ENCODE results near the gene DSEL.
A peak's percentile ranks its signal among the peaks of the same experiment; 100 is the strongest.

Gene DSEL

DNA sequence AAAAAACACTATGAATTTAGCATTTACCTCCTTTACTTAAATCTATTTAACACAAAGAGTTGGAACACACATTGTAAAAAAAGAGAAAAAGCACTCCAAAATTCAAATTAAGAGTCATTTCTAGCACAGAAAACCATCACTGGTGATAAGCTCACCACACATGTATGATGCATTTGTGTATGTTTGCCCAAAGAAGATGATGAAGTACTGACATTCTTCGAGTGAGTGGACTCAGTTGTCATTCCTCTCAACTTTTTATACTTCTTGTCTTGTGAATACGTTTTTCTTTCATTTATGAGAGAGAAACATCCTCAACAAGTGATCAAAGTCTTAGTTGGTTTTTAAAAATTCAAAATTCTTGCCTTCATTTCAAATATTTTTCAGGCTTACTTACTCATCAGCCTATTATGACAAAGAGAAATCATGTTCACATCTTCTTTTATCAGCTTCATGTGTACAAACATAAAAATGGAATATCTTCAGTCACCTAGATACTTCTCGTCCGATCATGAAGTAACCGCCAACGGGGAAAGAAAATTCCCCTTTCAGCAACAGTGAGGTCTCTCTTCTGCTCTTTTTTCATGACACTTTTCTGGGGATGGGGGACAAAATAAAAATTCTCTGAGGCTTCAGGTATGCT, 1.5 kb downstream of the DSEL start:
- H3K4me1 Mint-ChIP-seq, result peaks cover 10 to 18% of the 10 kb centered on the region in 2 donors
- no peaks in the 10 kb centered on the region for H3K36me3 Mint-ChIP-seq
- no peak overlapping the region for H3K27ac Mint-ChIP-seq
- DNase-seq (no peak), ATAC-seq (replicated peaks) (no peak)
- H3K9me3 Mint-ChIP-seq, result no peaks in the 10 kb centered on the region
- H3K4me3 Mint-ChIP-seq, result peak overlapping the region in 1 of 2 donors; percentile 48
- H3K27me3 Mint-ChIP-seq, result peaks cover 17 to 24% of the 10 kb centered on the region in 2 donors

DNA sequence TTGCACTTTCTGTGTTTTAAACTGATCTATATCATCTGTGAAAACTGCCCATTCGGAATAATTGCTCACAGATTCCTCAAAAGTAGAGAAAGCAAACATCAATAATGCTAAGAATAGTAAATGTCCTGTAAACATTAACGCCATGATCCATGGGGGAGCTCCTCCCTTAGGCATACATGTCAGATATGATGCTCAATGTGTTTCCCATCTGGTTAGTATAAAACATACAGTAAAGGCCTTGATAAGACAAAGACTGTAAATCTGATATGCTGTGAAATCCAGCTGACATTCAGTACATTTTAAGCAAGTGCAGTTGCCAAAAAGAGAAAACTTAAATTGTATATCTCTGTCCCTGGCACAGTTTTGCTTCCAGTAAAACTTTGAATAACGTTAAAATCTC, 2.1 kb downstream of the DSEL start:
- ATAC-seq (replicated peaks) (no peak), DNase-seq (no peak)
- Mint-ChIP-seq H3K4me3 (no peak overlapping the region), H3K27ac (no peak overlapping the region), H3K27me3 (peaks cover 17 to 24% of the 10 kb centered on the region in 2 donors), H3K9me3 (no peaks in the 10 kb centered on the region), H3K36me3 (no peaks in the 10 kb centered on the region), H3K4me1 (peaks cover 10 to 18% of the 10 kb centered on the region in 2 donors)

DNA sequence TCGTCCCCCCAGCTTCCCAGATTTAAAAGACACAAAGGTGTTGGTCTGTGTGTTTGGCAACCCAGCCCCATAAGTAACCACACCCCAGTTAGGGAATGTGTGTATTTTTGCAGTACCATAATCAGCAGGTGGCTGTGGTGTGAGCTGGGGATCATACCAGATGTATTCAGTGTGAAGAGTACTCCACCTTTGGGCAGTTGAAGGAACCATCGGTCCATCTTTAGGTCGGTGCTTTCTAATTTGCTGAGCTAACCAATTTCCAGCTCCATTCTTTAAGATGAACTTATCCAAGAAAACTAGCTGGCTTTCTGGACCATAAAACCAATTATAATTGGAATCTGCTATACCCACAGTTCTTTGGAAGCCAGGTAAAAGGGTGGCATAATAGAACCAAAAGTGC, 3.2 kb downstream of the DSEL start:
- ATAC-seq (replicated peaks) (no peak), DNase-seq (no peak)
- Mint-ChIP-seq H3K36me3 (no peaks in the 10 kb centered on the region), H3K4me1 (peaks cover 10 to 18% of the 10 kb centered on the region in 2 donors), H3K4me3 (no peak overlapping the region), H3K27me3 (peaks cover 16 to 17% of the 10 kb centered on the region in 2 donors), H3K9me3 (no peaks in the 10 kb centered on the region), H3K27ac (no peak overlapping the region)

DNA sequence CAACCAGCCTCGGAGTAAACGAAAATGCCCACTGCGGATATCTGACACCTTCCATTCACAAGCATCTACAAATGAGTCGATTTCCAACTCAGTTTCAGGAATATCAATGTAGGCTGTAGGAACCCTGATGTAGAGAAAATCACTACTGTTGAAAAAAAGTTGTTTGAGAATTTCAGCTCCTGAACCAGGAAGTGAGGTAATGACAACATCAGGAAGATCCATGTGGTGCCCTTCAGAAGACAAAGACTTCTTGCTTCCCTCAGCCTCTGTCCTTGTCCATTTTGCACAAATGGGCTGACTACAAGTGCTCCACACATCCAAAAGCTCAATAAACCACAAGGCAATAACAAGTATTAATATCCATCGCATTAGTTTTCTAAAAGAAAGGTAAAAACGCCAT, 4.7 kb downstream of the DSEL start:
- Mint-ChIP-seq H3K36me3 (no peaks in the 10 kb centered on the region), H3K4me1 (peaks cover under 1 to 11% of the 10 kb centered on the region in 2 donors), H3K27ac (no peak overlapping the region), H3K27me3 (peaks cover 10% of the 10 kb centered on the region in 2 donors), H3K4me3 (no peak overlapping the region), H3K9me3 (no peaks in the 10 kb centered on the region)
- no peak for DNase-seq
- ATAC-seq (replicated peaks), result no peak

DNA sequence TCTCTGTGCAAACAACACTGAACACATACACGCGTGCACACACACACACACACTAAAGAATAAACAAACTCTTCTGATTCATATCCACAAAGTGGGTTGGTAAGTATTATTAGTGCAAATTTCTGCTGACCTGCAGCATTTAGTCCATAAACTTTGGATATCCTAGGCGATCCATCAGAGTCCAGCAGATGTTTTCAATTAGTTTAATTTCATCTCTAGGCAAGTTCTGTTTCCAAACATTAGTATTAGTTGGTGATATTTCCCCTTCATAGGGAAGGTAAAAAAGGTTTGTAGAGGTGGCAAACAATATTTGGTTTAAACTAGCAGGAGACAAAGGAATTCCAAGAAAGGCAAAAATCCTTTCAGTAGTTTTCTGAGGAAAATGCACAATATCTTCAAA, 5.7 kb downstream of the DSEL start:
- Mint-ChIP-seq H3K27ac (no peak overlapping the region), H3K9me3 (no peaks in the 10 kb centered on the region), H3K27me3 (peaks cover 8 to 11% of the 10 kb centered on the region in 2 donors), H3K4me3 (no peak overlapping the region), H3K4me1 (peaks cover 0 to 4% of the 10 kb centered on the region in 2 donors), H3K36me3 (no peaks in the 10 kb centered on the region)
- ATAC-seq (replicated peaks) (no peak), DNase-seq (no peak)

DNA sequence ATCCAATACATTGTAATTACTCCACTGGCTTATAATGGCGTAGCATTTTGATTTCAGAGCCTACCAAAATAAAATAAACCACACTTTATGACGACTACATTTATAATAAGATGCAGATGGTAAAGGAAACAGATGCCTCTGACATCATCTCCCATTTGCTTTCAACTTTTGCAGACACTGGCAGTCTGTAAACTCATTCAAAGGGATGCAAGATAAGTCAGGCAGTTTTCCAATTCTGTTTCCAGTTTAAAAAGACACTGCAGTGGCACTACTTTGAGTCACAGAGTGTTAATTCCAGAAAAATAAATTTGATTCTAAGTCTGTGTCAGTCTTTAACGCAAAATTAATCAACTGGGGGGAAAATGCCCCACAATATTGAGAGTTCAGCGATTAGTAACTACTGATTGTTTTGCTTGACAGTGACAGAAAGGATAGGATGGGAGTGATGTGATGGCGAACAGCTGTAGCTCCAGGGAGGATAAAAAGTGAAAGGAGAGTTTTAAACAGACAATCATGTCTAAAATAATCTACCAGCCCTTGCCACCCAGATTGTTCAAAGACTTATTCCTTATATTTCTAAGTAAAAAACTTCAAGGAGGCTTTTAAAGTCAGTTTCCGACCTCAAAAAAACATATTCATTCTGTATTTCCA, 6.7 kb downstream of the DSEL start:
- H3K36me3 Mint-ChIP-seq, result no peaks in the 10 kb centered on the region
- ATAC-seq (replicated peaks) (no peak), DNase-seq (no peak)
- H3K27me3 Mint-ChIP-seq, result peaks cover 0 to 4% of the 10 kb centered on the region in 2 donors
- no peak overlapping the region for H3K27ac Mint-ChIP-seq
- no peaks in the 10 kb centered on the region for H3K9me3 Mint-ChIP-seq
- no peaks in the 10 kb centered on the region for H3K4me1 Mint-ChIP-seq
- no peak overlapping the region for H3K4me3 Mint-ChIP-seq

DNA sequence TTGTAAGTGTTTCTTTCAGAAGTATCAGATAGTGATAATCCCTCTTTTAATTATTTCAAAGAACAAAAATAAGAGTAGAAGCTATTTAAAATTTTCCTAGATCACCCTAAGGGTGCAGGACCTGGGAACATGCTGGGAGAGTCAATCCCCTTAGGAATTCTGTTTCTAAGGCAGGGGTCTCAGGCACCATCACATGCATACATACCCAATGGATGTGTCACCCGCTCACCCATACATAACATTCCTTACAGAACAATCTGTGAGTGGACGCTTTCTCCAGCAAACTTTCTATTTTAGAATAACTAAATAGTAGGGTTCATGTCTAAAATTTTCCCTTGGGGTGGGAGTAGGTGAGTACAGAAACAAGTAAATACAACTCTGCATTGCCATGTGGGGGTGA, 8.4 kb downstream of the DSEL start:
- no peak for ATAC-seq (replicated peaks)
- no peak for DNase-seq
- H3K9me3 Mint-ChIP-seq, result no peaks in the 10 kb centered on the region
- no peaks in the 10 kb centered on the region for H3K4me1 Mint-ChIP-seq
- peaks cover 0 to 4% of the 10 kb centered on the region in 2 donors for H3K27me3 Mint-ChIP-seq
- no peaks in the 10 kb centered on the region for H3K36me3 Mint-ChIP-seq
- no peak overlapping the region for H3K4me3 Mint-ChIP-seq
- H3K27ac Mint-ChIP-seq, result no peak overlapping the region

DNA sequence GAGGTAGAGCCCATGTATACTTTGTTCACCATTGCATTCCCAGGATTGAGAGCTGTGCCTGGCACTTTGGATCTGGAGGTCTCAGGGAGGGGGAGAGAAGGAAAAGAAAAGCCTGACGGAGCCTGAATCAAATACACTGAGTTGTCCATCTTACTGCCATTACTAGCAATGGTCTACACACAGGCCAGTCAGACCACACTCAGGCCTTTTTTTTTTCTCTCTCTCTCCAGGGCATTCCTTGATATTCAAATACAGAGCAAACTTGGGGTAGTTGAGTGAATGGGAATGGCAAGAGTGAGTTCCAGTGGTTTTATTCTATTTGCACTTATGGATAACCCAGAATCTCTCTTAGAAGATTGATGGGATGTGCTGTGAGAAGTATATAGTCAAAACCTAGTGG, 11.8 kb downstream of the DSEL start:
- ATAC-seq (replicated peaks), result no peak
- DNase-seq, result no peak
- Mint-ChIP-seq H3K4me1 (no peaks in the 10 kb centered on the region), H3K9me3 (no peaks in the 10 kb centered on the region), H3K36me3 (no peaks in the 10 kb centered on the region), H3K27me3 (peaks cover 5 to 7% of the 10 kb centered on the region in 2 donors), H3K27ac (no peak overlapping the region), H3K4me3 (no peak overlapping the region)

DNA sequence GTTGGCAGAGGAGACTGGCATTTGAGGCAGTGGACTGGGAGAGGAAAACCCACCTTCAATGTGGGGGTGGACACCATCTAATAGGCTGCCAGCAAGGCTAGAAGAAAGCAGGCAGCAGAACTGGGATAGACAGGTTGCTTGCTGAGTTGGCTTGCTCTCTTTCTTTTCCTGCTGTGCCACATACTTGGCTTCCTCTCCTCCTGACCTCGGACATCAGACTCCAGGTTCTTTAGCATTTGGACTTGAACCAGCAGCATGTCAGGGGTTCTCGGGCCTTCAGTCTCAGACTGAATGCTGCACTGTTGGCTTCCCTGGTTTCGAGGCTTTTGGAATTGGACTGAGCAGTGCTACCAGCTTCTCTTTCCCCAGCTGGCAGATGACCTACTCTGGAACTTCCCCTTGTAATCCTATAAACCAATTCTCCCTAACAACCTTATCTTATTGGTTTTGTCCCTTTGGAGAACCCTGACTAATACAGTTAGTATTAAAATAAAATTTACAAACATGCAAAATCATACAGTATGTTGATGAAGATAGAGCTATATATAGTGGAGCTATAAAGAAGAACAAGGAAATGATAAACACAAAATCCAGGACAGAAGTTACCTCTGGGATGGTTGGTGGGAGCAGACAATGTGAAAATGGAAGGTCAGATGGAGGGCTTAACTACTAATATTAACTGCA, 15.9 kb downstream of the DSEL start:
- Mint-ChIP-seq H3K9me3 (peaks cover 3 to 4% of the 10 kb centered on the region in 2 donors), H3K36me3 (no peaks in the 10 kb centered on the region), H3K27me3 (peaks cover 4 to 10% of the 10 kb centered on the region in 2 donors), H3K4me3 (no peak overlapping the region), H3K4me1 (no peaks in the 10 kb centered on the region), H3K27ac (no peak overlapping the region)
- DNase-seq, result no peak
- no peak for ATAC-seq (replicated peaks)

DNA sequence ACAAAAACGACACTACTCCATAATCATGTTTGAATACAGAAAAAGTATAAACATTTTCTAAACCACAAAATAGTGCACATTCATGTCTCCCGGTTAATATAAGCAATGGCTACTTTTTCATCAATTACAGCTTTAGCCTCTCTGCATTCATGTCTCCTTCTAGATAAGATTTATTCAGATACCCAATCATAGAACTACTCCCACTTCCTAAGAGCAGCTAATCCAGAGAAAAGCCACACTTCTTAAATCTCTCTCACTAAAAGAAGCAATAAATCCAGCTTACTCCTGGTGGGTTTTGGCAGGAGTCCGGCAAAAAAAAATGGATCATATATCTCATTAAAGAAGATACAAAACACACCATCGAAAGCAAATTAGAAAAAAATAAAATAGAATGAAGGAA, 20.1 kb downstream of the DSEL start:
- Mint-ChIP-seq H3K27ac (no peak overlapping the region), H3K36me3 (no peaks in the 10 kb centered on the region), H3K9me3 (peaks cover 3 to 4% of the 10 kb centered on the region in 2 donors), H3K4me1 (no peaks in the 10 kb centered on the region), H3K27me3 (peaks cover 8 to 10% of the 10 kb centered on the region in 2 donors), H3K4me3 (no peak overlapping the region)
- ATAC-seq (replicated peaks), result no peak
- DNase-seq, result no peak

DNA sequence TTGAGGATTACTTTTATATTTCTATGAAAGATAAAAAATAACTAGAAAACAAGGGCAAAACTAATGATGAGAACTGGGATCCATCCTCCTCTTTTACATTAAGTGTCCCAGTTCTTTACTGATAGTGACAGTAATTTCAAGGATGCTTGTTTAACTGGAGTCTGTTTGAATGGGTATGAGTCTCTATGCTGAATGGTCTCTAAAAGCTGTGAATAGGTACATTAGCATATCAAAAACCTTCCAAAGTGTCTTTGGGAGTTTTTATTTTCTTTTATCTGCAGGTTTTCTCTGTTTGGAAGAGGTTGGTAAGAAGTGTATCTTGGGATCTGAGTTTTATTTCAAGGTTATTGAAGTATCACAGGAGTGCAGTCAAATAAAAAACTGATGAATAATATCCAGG, 30.0 kb downstream of the DSEL start:
- no peak for DNase-seq
- Mint-ChIP-seq H3K27ac (no peak overlapping the region), H3K36me3 (no peaks in the 10 kb centered on the region), H3K27me3 (peaks cover 8 to 11% of the 10 kb centered on the region in 2 donors), H3K9me3 (no peaks in the 10 kb centered on the region), H3K4me3 (no peak overlapping the region), H3K4me1 (no peaks in the 10 kb centered on the region)
- no peak for ATAC-seq (replicated peaks)

DNA sequence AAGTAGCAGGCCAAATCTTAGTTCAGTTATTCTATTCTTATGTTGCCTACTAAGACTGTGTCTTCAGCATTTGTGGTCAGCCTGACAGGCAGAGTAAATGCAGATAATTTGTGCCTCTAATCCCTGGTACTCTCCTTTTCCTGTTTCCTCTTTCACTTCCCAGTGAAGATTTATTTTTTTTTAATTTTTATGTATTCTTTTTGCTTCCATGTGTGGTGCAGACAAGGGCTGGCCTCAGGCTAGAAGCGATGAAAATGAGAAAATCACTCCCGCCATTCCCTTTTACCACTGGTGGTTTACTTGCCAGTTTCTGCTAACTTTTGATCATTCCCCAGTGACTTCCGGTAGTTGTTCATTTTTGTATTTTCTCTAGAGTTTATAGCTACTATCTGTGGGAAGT, 30.9 kb downstream of the DSEL start:
- ATAC-seq (replicated peaks), result no peak
- Mint-ChIP-seq H3K27me3 (peaks cover 8 to 11% of the 10 kb centered on the region in 2 donors), H3K27ac (no peak overlapping the region), H3K4me1 (no peaks in the 10 kb centered on the region), H3K36me3 (no peaks in the 10 kb centered on the region), H3K4me3 (no peak overlapping the region), H3K9me3 (no peaks in the 10 kb centered on the region)
- DNase-seq, result no peak

DNA sequence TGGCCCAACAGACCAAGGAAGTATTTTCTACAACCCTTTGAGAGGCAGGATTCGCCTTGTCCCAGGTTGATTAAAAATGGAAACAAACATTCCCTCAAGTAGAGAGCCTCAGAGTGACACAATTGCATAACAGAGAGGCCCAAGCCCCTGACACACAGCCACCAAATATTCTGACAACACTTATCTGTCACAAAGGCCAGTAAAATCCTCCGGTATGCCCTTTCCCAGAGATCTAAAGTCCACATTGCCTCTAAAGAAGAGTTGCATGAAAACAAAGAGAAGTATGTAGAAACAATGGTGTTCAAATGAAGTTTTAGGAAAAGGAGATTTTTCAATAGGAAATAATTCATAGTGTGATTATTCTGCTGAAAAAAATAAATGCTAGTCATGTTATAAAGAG, 32.1 kb downstream of the DSEL start:
- Mint-ChIP-seq H3K27me3 (peaks cover 8 to 11% of the 10 kb centered on the region in 2 donors), H3K36me3 (no peaks in the 10 kb centered on the region), H3K4me1 (no peaks in the 10 kb centered on the region), H3K9me3 (no peaks in the 10 kb centered on the region), H3K27ac (no peak overlapping the region), H3K4me3 (no peak overlapping the region)
- ATAC-seq (replicated peaks) (no peak), DNase-seq (no peak)

DNA sequence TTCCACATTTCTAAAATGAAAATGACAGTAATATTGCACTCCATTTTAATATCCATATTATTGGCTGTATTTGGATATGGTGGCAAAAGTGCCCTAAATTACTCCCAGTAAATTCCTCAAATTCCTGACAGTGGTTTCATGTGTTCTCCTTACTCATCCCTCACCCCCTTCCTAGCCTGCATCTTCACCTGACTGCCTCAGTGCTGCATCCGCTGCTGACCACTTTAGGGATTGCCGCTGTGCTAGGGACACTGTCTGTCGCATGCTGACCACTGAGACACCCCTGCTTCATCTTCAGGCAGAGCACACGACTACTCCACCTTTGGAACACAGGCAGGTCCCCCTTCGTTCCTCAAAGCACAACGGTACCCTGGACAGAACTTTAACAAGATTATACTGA, 32.6 kb downstream of the DSEL start:
- DNase-seq, result no peak
- Mint-ChIP-seq H3K27ac (no peak overlapping the region), H3K4me3 (no peak overlapping the region)

DNA sequence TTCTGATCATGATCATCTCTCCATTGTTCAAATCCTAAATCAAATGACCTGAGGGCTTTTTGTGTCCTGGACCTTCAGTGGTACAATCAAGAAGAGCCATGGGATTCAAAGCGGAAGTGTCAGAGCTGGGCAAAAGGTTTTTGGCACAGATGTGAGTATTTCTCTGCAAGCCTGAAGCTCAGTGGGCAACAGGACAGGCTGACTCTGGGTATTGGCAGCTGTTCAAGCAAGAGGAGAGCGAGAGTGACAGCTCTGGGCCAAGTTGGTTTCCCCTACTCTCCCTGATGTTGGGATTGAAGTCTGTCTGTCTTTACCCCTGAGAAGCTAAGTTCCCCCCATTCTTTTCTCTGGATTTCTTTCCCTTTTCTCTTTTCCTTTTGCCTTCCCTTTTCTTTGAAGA, 33.3 kb downstream of the DSEL start:
- Mint-ChIP-seq H3K4me1 (no peaks in the 10 kb centered on the region), H3K9me3 (no peaks in the 10 kb centered on the region), H3K36me3 (no peaks in the 10 kb centered on the region), H3K27me3 (peaks cover 5 to 7% of the 10 kb centered on the region in 2 donors), H3K27ac (no peak overlapping the region), H3K4me3 (no peak overlapping the region)
- DNase-seq (no peak), ATAC-seq (replicated peaks) (no peak)

More for the DNA sequence above, 32.6 kb downstream of the DSEL start:
- Mint-ChIP-seq H3K27me3 (peaks cover 8 to 11% of the 10 kb centered on the region in 2 donors), H3K9me3 (no peaks in the 10 kb centered on the region), H3K36me3 (no peaks in the 10 kb centered on the region), H3K4me1 (no peaks in the 10 kb centered on the region)
- no peak for ATAC-seq (replicated peaks)
